ENCODE data around the gene ZNF618.
"Not testable (repeated sequence)": the region's sequence is repeated elsewhere in the genome, so short reads cannot be mapped to it uniquely, and the experiment has no call there.

ZNF618 gene

GRCh38 chr9:114035845-114036801 lies 160.0 kb downstream of the ZNF618 start:
- no peak for DNase-seq

DNA sequence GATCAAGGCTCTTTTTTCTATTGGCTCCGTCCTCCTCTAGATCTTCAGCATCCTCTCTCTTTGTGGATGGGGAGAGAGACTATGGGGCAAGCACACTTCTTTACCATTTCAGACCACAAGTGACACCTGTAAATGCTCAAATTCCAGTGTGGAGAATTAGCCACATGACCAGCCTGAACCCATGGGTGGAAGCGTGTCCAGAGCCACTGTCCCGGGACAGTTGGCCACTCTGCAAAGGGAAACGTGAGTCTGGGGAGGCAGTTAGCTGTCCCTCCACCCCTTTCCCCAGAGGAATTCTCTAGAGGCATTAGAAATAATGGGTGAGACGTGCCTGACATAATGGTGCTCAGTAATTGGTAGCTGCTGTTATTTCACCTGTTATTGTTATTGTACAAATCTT lies 161.1 kb downstream of the ZNF618 start:
- no peak for DNase-seq

DNA sequence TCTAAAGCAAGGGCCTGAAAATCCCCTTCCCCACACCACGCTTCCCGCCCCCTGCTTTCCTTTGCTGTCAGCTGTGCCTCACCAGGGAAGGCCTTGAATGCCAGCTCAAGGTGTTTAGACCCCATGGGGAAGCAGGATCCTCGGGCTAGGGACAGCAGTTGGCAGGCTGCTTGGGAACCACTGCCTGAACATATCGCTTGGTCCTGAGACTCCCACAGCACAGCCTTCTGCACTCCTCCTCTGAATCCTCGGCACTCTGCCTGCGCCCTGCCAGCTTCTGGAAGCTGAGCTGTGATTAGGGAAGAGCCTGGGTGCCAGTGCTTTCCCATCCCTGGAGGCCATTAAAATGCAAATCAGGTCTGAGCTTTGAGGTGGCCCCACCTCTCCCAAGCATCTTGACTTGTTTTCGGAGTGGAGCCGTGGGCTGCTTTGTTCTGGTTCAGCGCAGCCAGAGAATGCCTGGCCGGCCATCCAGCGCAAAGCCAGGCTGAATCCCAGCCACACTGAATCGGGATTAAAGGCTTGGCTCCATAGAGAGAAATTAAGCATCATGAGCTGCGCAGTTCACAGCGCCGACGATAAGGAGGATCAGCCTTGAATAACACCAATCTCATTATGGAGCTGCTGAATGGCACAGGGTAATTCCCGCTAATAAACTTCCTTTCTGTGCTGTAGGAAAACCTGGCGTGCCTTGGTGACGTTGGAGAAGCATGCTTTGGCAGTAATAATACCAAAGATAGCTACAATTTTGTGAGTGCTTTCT lies 162.0 kb downstream of the ZNF618 start:
- peak in 11 of 58 donors; percentile 6 to 59 (median 34) for DNase-seq

DNA sequence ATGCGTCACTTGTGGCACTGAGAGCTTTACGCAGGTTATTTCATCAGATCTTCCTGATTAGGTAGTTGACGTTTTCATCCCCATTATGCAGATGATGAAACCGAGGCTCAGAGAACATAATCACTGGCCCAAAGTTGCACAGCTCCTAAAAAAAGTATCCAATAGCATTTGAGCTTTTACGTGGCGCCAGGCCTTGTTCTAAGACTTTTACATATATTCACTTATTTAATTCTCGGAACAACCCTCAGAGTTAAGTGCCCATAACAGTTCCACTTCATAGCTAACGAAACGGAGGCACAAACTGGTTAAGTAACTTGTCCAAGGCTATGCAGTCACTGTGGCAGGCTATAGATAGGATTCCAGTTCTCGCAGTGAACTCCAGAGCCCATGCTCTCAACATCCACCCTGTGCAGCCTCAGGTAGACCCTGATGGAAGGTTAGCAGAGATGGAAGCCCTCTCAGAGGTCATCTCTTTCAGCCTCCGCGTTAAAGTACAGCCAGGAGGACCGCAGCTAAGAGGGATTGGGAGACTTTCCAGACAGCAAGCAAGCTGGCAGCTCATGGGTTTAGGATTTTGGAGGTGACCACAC lies 162.7 kb downstream of the ZNF618 start:
- DNase-seq, result no peak

GRCh38 chr9:114039484-114039883 lies 163.4 kb downstream of the ZNF618 start:
- no peak for DNase-seq

GRCh38 chr9:114043660-114044059 lies 167.6 kb downstream of the ZNF618 start:
- DNase-seq, result not testable (repeated sequence)

DNA sequence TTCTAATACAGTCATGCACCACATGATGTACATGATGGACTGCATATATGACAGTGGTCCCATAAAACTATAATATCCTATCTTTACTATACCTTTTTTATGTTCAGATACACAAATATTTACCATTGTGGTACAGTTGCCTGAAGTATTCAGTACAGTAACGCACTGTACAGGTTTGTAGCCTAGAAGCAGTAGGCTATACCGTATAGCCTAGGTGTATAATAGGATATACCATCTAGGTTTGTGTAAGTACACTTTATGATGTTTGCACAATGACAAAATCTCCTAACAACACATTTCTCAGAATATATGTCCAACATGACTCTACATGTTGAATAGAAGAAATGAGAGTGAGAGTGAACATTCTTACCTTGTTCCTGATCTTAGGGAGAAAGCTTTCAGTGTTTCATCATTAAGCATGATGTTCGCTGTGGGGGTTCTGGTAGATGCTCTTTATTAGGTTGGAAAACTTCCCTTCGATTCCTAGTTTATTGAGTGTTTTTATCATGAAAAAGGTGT lies 170.2 kb downstream of the ZNF618 start:
- DNase-seq, result no peak

DNA sequence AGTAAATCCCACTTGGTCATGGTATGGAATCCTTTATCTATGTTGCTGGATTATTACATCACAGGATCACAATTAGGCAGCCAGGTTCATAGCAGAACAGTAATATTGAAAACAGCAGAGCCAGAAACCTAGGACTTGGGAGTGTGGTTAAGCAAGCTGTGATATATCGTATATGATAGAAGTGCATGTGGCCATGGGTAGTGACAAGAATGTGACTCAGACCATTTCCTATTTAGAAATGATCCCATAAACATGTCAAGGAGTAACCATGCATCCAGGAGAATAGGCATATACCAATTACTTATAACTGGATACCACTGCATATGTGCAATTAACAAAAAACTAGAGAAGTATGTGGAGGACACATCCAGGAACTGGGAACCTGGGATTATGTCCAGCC lies 170.8 kb downstream of the ZNF618 start:
- no peak for DNase-seq

DNA sequence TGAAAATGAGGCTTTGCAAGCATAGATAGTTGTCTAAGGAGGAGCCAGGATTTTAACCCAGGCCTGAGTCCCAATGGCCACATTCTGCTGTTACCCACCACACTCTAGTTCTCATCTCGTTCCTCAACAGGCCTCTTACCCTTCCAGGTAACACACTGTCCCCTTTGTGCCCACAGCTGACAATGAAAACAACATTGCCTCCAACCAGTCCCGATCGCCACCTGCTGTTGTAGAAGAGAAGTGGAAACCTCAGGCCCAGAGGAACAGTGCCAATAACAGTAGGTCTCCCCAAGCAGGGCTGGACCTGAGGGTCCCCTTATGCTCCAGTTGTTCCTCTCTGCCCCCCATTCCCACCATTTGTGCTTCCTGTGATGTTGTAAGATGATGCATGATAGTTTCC lies 171.6 kb downstream of the ZNF618 start:
- no peak for DNase-seq

GRCh38 chr9:114048533-114049415 lies 172.7 kb downstream of the ZNF618 start:
- DNase-seq, result no peak

DNA sequence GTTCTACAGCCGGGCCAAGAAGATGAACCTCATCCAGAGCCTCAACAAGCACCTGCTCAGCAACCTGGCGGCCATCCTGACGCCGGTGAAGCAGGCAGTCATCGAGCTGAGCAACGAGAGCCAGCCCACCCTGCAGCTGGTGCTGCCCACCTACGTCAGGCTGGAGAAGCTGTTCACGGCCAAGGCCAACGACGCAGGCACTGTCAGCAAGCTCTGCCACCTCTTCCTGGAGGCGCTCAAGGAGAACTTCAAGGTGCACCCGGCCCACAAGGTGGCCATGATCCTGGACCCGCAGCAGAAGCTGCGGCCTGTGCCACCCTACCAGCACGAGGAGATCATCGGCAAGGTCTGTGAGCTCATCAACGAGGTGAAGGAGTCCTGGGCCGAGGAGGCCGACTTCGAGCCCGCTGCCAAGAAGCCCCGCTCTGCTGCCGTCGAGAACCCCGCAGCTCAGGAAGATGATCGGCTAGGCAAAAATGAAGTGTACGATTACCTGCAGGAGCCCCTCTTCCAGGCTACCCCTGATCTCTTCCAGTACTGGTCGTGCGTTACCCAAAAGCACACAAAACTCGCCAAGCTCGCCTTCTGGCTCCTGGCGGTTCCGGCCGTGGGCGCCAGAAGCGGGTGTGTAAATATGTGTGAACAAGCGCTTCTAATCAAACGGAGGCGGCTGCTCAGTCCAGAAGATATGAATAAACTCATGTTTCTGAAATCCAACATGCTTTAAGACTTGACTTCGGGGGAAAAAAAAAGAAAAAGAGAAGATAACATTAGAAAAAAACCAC lies 173.5 kb downstream of the ZNF618 start:
- no peak for DNase-seq

DNA sequence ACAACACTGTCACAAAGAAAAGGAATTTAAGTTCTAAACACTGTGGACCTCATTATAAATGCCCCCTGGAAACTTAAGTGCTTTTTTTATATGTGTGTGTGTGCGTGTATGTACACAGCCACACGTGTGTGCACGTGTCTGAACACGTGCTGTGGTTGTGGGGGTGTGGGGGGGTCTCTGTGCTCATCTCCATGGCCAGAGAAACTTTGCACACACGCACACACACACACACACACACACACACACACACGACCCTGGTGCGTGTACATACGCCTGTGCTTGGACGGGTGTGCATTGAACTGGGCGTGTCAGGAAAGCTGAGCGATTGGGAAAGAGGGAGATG lies 174.1 kb downstream of the ZNF618 start:
- DNase-seq, result no peak

GRCh38 chr9:114050646-114051045 lies 174.5 kb downstream of the ZNF618 start:
- no peak for DNase-seq

- no peak for DNase-seq
Measured at GRCh38 chr9:114051281-114051680, 175.2 kb downstream of the ZNF618 start.

GRCh38 chr9:114051706-114052105 lies 175.6 kb downstream of the ZNF618 start:
- no peak for DNase-seq

GRCh38 chr9:114053246-114054005 lies 177.3 kb downstream of the ZNF618 start:
- DNase-seq, result no peak

GRCh38 chr9:114054191-114054690 lies 178.1 kb downstream of the ZNF618 start:
- DNase-seq, result no peak

DNA sequence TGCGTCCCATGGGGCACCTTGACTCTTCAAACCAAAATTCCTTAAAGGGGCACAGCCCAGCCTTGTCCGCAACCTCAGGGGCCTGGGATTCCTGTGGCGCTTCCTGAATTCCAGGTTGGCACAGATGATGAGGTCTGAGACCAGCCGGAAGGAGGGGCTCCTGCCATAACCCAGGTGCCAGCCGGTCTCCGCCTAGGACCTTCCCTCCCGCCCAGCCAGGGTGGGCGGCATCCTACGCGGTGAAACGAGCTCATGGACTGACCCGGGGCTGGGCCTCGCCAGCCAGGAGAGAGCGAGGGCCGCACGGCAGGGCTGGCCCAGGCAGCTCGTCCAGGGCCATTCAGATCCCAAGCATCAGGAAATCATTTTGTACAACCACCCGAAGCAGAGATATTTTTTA lies 179.0 kb downstream of the ZNF618 start:
- DNase-seq, result no peak

DNA sequence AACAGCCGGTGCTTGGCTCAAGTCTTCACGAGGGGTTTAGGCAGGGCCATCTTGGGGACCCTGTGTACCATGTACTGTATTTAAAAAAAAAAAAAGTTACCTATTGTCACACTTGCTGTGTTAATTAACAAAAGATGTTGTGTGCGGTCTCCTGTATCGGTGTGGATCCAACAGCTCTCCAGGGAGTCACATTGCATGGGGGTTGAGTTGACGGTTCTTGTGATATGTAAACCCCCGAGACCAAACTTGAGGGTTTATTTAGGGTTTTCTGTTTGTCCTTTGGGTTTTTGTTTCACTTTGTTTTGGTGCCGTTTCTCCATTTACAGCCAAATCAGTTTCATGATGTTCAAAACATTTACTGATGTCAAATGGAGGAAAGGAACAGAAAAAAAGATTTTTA lies 179.8 kb downstream of the ZNF618 start:
- DNase-seq, result no peak

Data from anterior cingulate cortex (tissue), 58 donors.